ENCODE results near the gene U2AF2. TPM values are rescaled to one million over a fixed set of nuclear protein-coding genes. Genes with fewer than 3 reads are reported as not detected.

Gene U2AF2
- polyA plus RNA-seq, 1 of the 3 experiments (the other 2 are of a cell fraction), result 321 TPM

- TF ChIP-seq MAX (IDR thresholded peaks at IDR 0.05; ENCODE audit: low read depth), result peak; percentile 86
Observed at GRCh38 chr19:55643003-55643886, 11.6 kb upstream of the U2AF2 start, which contains the start of gene ZNF581 (continued).

- Histone ChIP-seq H3K9me3 (no peaks in the 10 kb centered on the region), H3K4me3 (ENCODE audit: low read depth in 2 of 2, low read length in 1 of 2) (peak overlapping the region; percentile 53 to 81), H3K27ac (ENCODE audit: low read depth in 2 of 2, low read length in 1 of 2) (peak overlapping the region; percentile 85 to 88; a peak in 3 of 4 replicates), H3F3A (replicated peaks; ENCODE audit: insufficient read depth) (peaks cover 38% of the 10 kb centered on the region), H3K79me2 (ENCODE audit: insufficient read depth) (peaks cover 77% of the 10 kb centered on the region), H4K20me1 (ENCODE audit: insufficient read depth) (no peaks in the 10 kb centered on the region), H3K4me2 (peak overlapping the region; percentile 95), H3K27me3 (ENCODE audit: insufficient read depth) (no peaks in the 10 kb centered on the region), H3K36me3 (replicated peaks in 1 of 2; ENCODE audit: control insufficient read depth in 1 of 2, insufficient read depth in 2 of 2, low read length in 1 of 2) (peaks cover 3 to 13% of the 10 kb centered on the region in 2 experiments), H3K9me2 (no peaks in the 10 kb centered on the region), H3K9ac (peak overlapping the region; percentile 86), H3K4me1 (ENCODE audit: control insufficient read depth in 1 of 2, insufficient read depth in 2 of 2, low read depth in 1 of 2, low read length in 1 of 2) (peaks cover 21 to 47% of the 10 kb centered on the region in 2 experiments; a peak in 2 of 4 replicates), H2AFZ (ENCODE audit: low read depth) (no peak overlapping the region)
- DNase-seq, result no peak
- TF ChIP-seq MAX (IDR thresholded peaks at IDR 0.05; ENCODE audit: low read depth), result no peak
- TF ChIP-seq SMC3 (IDR thresholded peaks at IDR 0.05; ENCODE audit: low read depth, low read length), result no peak
- no peak for TF ChIP-seq IRF3 (IDR thresholded peaks at IDR 0.05; ENCODE audit: low read depth, low read length)
- no peak for TF ChIP-seq RXRA (IDR thresholded peaks at IDR 0.05; ENCODE audit: borderline replicate concordance, low read depth)
- TF ChIP-seq REST (IDR thresholded peaks at IDR 0.05; ENCODE audit: low read depth, low read length), result no peak
- no peak for TF ChIP-seq POLR2AphosphoS5 (IDR thresholded peaks at IDR 0.05; ENCODE audit: low read depth, low read length)
- no peak for TF ChIP-seq TAF1 (IDR thresholded peaks at IDR 0.05; ENCODE audit: borderline replicate concordance, low read depth, low read length)
- no peak for TF ChIP-seq NRF1 (IDR thresholded peaks at IDR 0.05; ENCODE audit: low read depth, low read length)
- 0% methylated on average over 13 of the region's 15 CpGs for WGBS (ENCODE audit: low lambda C conversion rate)
- POLR2A ChIA-PET, result no interaction called here
- CTCF ChIA-PET, result interaction anchor here (1.2 to 3.9 kb wide), 3 partner anchors 12 to 37 kb away, joined by 3 to 22 read pairs (median 7); no protein-coding TSS in a partner anchor
Observed at GRCh38 chr19:55643887-55644176, 11.0 kb upstream of the U2AF2 start.
